Medulla oblongata (tissue), 1 donor: ENCODE data around the gene CHMP1A.
"Not testable (repeated sequence)": the region's sequence is repeated elsewhere in the genome, so short reads cannot be mapped to it uniquely, and the experiment has no call there.

ENCODE experiments used
- DNase-seq: peaks from one replicate; pipeline ENCODE4 v3.0.0-alpha.2; 2015; ENCODE audit errors: extremely low spot score

Gene CHMP1A

DNA sequence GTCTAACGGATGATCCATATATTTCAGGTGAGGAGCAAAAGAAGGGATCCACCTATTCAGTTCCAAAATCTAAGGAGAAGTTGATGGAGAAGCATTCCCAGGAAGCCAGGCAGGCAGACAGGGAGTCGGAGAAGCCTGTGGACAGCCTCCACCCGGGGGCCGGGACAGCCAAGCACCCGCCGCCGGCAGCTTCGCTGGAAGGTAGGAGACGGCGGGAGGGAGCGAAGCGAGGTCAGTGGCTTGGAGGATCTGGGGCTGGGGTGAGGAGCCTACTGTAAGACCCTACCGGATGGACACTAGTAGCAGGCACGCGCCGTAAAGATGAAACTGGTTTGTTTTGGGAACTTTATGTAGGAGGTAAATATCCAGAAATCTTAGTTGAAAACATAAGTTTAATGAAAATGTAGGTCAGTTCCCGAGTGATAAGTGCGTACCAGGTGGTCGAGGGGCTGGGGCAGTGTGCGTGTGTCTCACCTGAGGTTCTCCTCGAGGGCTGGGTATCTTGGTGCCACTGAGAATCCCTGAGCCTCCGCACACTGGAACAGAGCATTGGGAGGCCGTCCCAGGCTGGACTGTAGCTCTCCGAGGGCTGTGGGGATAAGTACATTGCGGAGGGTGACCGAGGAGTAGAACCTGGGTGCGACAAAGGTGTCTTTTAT lies 842 bp upstream of the CHMP1A start:
- DNase-seq = no peak

DNA sequence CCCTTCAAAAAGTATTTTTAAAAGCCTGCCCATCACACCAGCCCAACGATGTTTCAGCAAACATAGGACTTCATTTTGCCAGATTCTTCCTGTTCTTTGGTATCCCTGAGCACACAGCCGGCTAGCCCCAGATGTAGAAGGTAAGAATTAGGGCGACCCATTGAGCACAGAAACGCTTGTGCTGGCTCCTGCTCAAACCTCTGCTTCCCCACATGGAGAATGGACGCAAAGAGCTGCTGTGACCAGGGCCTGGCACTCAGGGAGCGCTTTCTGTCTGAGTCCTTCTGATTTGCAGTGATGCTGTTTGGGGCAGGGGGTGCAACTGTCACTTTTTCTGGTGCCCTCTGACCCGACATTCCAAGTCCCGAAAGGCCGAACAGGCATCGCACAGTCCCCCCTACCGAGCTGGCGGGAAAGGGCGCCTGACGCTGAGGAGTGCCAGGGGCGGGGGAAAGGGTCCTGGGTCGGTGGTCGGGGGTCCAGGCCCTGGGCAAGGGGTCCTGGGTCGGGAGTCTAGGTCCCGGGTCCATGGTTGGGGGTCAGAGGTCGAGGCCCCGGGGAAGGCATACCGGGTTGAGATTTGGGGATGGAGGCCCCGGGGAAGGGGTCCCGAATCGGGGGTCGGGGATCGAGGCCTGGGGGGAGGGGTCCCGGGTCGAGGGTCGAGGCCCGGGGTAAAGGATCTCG lies 930 bp downstream of the CHMP1A start:
- no peak for DNase-seq

DNA sequence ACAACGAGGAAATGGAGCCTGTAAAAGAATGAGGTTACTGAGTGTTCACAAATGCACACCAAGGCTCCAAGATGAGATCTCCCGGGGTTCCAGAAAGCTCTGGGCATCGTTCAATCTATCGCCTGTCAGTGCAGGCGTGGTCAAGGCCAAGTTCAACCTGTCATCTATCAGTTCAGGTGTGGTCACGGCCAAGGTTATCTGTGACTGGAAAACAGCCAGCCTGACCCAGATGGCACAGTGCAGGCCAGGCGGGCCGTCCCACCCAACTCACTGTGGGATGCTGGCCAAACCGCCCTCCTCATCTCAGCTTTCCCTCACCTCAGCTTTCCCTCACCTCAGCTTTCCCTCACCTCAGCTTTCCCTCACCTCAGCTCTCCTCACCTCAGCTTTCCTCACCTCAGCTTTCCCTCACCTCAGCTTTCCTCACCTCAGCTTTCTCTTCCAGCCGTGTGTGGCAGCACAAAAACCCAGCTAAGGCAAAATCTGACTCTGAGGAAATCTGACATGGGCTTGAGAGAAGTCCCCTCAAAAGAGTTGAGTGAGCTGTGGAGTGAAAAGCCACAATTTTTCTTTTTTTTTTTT lies 2.4 kb downstream of the CHMP1A start:
- DNase-seq = no peak

DNA sequence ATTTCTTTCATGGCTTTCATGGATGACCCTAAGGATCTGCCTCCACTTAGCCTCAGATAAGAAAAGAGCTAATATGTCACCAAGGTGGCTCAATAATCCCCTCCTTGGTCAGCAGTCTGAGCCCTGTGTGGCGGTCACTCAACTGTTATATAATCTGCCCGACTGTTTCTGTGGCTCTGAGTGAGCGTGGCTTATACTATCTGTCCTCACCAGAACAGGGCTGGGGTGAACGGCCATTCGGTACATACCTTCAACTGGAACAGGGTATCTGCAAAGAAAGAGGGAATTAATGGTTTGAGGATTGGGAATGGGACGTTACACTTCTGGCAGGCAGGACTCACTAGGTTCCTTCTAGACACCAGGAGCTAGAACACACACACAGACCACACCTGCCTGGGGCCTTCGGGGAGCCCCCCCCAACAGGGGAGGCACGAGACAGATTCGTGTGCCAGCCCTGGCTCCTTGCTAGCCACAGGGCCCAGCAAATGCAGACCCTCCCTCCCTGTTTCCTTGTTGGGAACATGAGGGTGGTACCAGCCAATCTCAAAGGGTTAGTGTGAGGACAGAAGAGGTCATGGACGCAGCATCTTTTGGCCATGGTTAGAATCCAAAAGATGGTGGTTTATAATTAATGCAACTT lies 3.7 kb downstream of the CHMP1A start:
- no peak for DNase-seq

DNA sequence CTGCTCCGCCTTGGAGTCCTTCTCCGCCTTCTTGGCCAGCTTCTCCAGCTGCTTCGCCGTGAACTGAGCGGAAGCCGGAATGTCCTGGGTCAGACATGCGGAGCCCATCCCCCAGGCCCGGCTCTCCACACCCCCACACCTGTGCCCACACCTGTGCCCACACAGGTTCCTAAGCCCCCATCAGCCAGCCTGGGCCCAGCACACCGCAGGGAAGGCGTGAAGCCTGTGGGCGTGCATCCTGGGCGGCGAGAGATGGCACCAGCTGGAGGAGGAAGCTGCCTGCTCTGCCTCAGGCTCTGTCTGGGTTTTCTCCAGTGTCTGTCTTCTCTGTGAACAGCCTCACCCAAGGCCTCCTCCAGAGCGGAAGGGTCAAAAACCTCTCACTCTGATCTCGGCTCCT lies 5.9 kb downstream of the CHMP1A start:
- no peak for DNase-seq

DNA sequence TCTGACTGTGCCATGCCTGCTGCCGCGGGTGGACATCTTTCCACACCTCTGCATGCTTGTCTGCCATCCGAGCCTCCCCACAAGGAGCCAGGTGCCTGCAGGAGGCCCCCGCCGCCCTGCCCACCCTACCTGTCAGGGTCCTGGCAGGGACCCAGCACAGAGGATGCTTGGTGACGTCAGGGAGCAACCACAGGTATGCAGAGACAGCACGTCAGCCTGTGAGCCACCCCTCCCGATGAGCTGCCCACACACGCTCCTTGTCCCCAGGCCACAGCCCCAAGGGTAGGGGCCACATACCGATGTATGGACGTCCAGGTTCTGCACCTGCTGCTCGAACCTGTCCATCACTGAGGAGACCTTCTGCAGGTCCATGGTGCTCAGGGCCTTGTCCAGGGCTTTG lies 10.6 kb downstream of the CHMP1A start:
- no peak for DNase-seq

DNA sequence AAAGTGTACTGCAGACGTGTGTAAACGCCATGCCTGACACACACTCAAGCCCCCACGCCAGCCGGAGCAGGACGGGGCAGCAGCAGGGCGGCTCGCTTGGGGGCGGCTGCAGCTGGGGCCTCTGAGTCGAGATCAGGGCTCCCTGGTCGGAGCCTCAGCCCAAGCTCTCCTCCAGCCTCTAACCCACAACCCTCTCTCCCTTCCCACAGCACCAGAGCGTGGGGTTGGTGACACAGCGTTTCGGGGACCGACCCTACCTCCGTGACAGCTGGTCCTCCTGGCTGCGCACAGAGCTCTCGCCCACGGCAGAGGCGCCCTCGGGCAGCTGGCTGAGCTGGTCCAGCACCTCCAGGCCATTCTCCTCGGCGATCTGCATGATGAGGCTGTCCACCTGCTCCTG lies 11.2 kb downstream of the CHMP1A start:
- no peak for DNase-seq

DNA sequence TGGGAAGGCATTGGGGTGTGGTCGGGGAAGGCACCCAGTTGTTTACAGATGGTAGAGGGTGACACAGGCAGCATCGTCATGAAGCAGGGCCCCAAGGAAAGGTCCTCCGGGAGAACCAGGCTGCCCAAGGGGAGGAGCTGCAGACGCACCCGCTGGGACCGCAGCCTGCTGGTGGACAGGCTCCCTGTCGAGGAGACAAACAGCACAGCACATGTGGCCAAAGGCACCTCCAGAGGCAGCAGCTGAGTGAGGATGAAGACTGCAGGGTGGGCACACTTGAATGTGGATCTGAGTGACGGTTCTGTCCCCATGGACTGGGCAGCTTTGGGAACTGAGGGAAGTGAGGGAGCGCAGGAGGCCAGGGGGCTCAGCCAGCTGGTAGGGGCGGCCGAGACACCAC lies 12.4 kb downstream of the CHMP1A start:
- no peak for DNase-seq

DNA sequence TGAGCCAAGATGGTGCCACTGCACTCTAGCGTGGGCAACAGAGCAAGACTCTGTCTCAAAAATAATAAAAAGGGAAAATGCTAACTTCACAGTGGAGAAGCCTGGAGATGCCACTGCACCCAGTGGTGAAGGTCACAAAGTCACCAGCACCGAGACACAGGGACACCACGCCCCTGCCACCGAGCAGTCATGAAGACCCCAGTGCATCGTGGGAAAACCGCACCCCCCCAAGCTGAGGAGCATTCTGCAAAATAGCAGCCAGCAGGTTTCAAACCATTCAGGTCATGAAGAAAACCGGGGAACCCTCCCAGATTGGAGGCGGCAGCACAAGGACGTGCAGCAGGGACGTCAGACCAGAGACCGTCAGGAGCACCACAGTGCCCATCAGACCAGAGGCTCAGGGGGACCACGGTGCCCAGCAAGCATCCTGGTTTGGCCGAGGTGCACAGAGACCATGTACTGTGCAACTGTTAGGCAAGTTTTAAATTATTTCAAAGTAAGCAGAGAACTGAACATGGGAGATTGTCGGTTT lies 13.7 kb downstream of the CHMP1A start:
- DNase-seq = no peak

DNA sequence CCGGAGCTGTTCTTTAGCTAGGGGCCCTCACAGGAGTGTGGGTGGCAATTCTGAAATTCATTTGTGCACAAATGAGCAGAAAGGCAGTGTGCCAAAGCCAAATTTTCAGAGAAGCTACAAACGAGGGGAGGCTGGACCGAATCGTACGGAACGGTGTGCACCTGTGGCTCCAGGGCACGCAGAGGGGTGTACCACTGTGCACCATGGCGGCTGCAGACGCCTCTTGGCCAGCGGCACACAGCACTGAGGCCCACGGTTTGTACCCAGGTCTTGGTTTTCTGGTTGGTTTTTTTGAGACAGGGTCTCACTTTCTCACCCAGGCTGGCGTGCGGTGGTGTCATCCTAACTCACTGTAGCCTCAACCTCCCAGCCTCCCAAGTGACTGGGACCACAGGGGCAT lies 14.9 kb downstream of the CHMP1A start:
- DNase-seq = no peak

DNA sequence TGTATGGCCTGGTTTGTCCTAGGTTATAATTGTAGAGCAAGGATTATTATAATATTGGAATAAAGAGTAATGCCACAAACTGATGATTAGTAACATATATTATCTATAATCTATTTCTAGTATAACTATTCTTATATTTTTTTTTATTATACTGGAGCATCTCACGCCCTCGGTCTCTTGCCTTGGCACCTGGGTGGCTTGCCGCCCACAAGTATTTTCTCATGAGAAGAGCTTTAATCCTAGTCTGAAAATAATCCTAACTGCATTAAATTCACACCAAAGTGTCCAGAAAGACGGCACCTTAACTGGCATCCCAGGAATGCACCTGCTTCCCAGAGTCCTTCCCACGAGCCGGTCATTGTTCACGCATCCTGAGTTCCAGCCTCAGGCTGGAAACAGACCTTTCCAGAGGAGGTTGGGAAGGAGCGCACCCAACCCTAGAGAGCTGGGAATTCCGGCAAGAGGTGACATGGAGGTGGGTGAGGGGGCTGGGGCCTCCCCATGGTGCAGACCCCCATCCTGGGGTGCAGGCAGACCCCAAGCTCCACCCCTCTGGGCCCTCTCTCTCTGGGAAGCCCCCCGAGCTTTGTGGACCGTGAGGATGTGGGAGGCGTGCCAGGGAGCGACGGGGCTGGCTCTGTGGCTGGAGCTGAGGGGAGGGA lies 15.9 kb downstream of the CHMP1A start:
- DNase-seq = no peak

DNA sequence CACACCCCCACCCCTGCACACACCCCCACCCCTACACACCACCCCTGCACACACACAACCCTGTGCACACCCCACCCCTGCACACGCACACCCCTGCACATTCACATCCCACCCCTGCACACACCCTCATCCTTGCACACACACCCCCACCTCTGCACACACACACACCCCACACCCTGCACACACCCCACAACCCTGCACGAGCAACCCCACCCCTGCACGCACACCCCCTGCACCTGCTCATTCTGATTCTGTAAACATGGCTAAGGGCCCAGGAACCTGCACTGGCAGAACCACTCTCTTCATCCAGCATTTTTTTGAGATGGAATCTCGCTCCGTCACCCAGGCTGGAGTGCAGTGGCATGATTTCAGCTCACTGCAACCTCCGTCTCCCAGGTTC lies 18.1 kb downstream of the CHMP1A start:
- DNase-seq = no peak

DNA sequence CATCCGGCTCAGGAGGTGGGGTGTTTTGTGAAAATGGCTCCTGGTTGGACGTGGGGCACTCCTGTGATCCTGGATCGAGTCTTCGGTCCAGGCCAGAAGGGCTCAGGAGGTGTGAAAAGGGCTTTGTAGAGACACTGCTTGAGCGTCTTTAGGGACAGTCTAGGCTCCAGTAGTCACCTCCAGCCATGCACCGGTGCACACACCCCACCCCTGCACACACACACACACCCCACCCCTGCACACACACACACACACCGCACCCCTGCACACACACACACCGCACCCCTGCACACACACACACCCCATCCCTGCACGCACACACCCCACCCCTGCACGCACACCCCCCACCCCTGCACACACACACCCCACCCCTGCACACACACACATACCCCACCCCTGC lies 19.1 kb downstream of the CHMP1A start:
- no peak for DNase-seq

DNA sequence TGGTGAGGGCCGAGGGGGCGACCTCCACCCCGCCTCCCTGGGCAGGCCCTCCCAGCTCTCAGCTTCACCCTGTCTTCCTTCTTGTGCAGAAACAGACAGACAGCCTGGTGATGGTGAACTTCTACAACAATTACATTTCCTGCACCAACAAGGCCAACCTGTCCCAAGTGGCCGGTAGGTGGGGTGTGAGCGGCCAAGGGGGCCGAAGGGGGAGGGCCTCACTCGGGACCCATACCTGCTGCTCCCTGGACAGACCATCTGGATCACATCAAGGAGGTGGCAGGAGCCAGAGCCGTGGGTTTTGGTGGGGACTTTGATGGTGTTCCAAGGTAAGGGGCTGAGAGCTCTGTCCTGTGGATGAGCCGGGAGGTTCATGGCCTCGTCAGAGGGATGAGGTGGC lies 20.1 kb downstream of the CHMP1A start:
- DNase-seq = no peak

DNA sequence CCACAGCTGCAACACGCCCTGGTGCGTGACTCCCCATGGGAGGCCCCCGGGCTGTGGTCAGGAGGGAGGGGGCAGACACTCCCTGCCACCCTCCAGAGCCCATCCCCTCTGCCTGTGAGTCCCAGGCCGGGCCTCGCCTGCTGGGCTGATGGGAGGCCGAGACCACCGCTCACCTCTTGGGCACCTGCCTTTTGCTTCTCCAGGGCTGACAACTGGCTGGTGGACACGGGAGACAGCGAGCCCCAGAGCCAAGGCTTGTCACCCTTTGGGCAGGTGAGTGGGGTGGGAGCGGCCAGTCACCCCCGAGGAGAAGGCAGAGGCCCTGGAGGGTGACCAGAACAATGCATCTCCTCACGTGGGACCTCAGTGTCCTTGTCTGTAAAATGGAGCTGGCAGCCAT lies 20.8 kb downstream of the CHMP1A start:
- no peak for DNase-seq

DNA sequence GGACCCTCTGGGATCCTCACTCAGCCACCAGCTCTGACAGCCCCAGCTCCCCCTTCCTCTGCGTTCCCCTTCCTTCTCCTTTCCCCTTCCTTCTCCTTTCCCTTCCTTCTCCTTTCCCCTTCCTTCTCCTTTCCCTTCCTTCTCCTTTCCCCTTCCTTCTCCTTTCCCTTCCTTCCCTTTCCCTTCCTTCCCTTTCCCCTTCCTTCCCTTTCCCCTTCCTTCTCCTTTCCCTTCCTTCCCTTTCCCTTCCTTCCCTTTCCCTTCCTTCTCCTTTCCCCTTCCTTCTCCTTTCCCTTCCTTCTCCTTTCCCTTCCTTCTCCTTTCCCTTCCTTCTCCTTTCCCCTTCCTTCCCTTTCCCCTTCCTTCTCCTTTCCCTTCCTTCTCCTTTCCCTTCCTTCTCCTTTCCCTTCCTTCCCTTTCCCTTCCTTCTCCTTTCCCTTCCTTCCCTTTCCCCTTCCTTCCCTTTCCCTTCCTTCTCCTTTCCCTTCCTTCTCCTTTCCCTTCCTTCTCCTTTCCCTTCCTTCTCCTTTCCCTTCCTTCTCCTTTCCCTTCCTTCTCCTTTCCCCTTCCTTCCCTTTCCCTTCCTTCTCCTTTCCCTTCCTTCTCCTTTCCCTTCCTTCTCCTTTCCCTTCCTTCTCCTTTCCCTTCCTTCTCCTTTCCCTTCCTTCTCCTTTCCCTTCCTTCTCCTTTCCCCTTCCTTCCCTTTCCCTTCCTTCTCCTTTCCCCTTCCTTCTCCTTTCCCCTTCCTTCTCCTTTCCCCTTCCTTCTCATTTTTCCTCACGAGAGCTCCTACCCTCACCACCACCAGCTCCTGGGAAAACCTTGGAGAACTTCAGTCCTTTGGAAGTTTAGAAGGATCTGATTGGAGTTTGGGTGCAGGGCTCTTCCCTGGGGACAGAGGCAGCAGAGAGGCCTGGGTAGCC lies 22.8 kb downstream of the CHMP1A start:
- DNase-seq = not testable (repeated sequence)

DNA sequence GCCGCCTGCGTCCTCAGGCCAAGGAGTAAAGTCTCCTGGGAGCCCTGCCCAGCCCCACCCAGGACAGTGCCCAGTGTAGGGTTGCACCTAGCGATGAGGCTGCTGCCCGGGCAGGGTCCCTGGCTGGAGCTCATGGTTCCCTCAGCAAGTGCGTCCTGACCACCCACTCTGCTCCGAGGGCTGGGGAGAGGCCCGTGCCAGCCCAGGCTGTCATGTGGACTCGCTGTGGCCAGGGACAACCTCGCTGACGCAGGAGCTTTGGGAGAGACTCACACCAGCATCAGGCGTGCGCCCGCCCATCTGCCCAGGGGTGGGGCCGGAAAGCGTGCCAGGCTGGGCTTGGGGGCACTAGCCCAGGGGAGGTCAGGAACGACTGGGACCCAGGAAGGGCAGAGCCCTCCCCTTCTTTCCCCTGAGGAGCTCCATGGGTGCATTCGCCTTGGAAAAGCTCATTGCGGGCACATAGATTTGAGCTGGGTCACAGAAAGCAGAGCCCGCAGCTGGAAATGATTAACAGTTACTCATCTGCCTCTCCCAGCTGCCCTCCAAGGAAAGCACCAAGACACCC lies 24.4 kb downstream of the CHMP1A start:
- DNase-seq = no peak

DNA sequence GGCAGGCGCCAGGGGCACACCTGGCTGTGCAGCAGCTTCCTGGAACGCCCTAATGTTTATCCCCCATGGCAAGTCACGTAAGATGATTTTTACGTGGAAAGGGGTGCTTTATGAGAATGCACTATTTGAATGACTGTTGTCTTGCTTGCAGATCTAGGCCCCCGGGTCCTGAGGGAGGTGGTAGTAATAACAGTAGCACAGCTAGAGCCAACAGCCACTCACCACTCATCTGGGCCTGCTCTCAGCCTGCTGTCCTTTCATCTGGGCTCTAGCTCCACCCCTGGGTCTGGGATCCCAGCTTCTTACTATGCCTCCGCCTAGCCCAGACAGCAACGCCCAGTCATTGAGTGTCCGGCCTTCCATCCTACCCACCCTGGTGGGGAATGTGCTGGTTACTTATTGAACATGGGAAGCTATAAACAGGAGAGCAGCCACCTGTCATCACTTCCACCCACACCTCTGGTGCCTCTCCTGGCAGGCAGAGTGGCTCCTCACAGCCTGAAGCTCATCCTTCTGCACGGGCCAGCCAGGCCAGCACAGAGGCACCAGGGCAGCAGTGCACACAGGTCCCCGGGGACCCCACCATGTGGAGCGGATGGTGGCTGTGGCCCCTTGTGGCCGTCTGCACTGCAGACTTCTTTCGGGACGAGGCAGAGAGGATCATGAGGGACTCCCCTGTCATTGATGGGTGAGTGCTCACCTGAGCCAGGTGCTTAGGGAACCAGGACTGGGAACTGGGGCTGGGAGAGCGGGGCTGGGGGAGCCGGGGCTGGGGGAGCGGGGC lies 27.5 kb downstream of the CHMP1A start:
- DNase-seq = no peak

DNA sequence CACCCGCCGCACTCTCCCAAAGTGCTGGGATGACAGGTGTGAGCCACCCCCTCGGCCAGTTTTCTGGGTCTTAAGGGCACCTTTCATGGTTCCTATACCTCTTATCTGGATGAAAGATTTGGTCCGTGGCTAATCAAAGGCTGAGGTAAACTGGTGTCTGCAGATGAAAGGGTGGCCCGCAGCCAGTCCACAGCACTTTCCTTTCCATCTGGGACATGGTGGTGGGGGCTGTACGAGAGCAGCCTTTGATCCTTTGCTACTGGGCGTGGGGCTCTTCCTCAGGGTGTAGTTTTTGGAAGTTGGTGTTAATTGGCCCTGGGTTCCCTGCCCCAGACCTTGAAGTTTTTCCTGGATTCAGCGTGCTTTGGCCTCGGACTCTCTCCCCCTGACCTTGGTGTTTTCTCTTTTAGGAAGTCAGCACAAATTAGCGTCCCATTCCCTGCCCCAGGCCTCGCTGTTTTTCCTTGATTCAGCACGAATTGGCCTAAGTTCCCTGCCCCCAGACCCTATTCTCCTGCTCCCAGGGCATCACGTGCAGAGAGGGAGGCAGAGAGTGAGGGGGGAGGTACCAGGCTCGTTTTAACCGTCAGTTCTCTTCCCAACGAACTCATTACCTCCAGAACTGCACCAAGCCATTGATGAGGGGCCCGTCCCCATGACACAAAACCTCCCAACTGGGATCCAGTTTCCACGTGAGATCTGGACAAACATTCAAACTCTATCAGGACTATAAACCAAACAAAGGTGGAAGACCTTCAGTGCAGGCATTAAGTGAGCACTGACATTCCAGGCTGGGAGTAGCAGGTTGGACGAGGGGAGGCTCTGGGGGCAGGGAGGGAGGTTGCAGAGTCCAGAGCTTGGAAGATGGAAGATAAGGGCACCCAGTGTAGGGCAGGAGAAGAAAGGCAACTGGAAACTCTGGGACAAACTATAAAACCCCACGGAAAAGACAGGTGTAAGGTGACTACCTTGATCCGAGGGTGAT lies 32.4 kb downstream of the CHMP1A start:
- DNase-seq = no peak
